CD1c-positive myeloid dendritic cell (primary cell): Measurements from ENCODE around the gene PLAAT1.

Source experiments
- DNase-seq: peaks from one replicate; pipeline ENCODE4 v3.0.0-alpha.2; 2016; ENCODE audit errors: extremely low spot score

Gene PLAAT1

GRCh38 chr3:193240850-193241706, at the start of gene PLAAT1:
PLAAT1 (plus strand) TSS chr3:193241222; CDS start chr3:193255651, 14,429 bp downstream.
- peak; percentile 38 for DNase-seq

GRCh38 chr3:193194371-193194770, 46.7 kb upstream of the PLAAT1 start:
- no peak for DNase-seq

- DNase-seq: no peak
Measured at GRCh38 chr3:193196746-193197145, 44.3 kb upstream of the PLAAT1 start.

GRCh38 chr3:193207290-193208273, 33.4 kb upstream of the PLAAT1 start:
- no peak for DNase-seq

- DNase-seq: no peak
Measured at GRCh38 chr3:193210618-193211017, 30.4 kb upstream of the PLAAT1 start.

- no peak for DNase-seq
Measured at GRCh38 chr3:193211173-193211572, 29.8 kb upstream of the PLAAT1 start.

- DNase-seq: no peak
Measured at GRCh38 chr3:193211984-193212383, 29.0 kb upstream of the PLAAT1 start.

GRCh38 chr3:193212844-193213243, 28.2 kb upstream of the PLAAT1 start:
- no peak for DNase-seq

GRCh38 chr3:193214445-193214844, 26.6 kb upstream of the PLAAT1 start:
- DNase-seq: no peak

GRCh38 chr3:193225302-193226125, 15.5 kb upstream of the PLAAT1 start:
- no peak for DNase-seq

- no peak for DNase-seq
Measured at GRCh38 chr3:193228206-193228605, 12.8 kb upstream of the PLAAT1 start.

- no peak for DNase-seq
Measured at GRCh38 chr3:193229851-193230420, 11.1 kb upstream of the PLAAT1 start.

GRCh38 chr3:193230610-193231009, 10.4 kb upstream of the PLAAT1 start:
- no peak for DNase-seq

GRCh38 chr3:193231201-193231600, 9.8 kb upstream of the PLAAT1 start:
- no peak for DNase-seq

- no peak for DNase-seq
Measured at GRCh38 chr3:193236599-193236998, 4.4 kb upstream of the PLAAT1 start.

GRCh38 chr3:193237030-193237429, 4.0 kb upstream of the PLAAT1 start:
- no peak for DNase-seq

- DNase-seq: no peak
Measured at GRCh38 chr3:193240436-193240849, 579 bp upstream of the PLAAT1 start.

GRCh38 chr3:193241716-193242115, 694 bp downstream of the PLAAT1 start:
- no peak for DNase-seq

- no peak for DNase-seq
Measured at GRCh38 chr3:193243571-193243970, 2.5 kb downstream of the PLAAT1 start.

GRCh38 chr3:193248848-193249468, 7.9 kb downstream of the PLAAT1 start:
- DNase-seq: no peak

- DNase-seq: no peak
Measured at GRCh38 chr3:193250492-193250891, 9.5 kb downstream of the PLAAT1 start.
